NCI-H2227 treated with DMSO at 0.1 percent for 48 hours (cell line): Measurements from ENCODE around the gene KRTAP13-2.

ENCODE experiments used
- DNase-seq: peaks from one replicate; lab custom pipeline; 2025; lab: John Stamatoyannopoulos, UW

Gene KRTAP13-2, protein sequence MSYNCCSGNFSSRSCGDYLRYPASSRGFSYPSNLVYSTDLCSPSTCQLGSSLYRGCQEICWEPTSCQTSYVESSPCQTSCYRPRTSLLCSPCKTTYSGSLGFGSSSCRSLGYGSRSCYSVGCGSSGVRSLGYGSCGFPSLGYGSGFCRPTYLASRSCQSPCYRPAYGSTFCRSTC

GRCh38 chr21:30372139-30372770, at the start of gene KRTAP13-2:
TSS of gene KRTAP13-2 (minus strand) at chr21:30372271. CDS start at chr21:30372213, 58 bp downstream.
- no peak for DNase-seq

- DNase-seq = no peak
Measured at GRCh38 chr21:30415993-30416392, 43.9 kb upstream of the KRTAP13-2 start.

DNA sequence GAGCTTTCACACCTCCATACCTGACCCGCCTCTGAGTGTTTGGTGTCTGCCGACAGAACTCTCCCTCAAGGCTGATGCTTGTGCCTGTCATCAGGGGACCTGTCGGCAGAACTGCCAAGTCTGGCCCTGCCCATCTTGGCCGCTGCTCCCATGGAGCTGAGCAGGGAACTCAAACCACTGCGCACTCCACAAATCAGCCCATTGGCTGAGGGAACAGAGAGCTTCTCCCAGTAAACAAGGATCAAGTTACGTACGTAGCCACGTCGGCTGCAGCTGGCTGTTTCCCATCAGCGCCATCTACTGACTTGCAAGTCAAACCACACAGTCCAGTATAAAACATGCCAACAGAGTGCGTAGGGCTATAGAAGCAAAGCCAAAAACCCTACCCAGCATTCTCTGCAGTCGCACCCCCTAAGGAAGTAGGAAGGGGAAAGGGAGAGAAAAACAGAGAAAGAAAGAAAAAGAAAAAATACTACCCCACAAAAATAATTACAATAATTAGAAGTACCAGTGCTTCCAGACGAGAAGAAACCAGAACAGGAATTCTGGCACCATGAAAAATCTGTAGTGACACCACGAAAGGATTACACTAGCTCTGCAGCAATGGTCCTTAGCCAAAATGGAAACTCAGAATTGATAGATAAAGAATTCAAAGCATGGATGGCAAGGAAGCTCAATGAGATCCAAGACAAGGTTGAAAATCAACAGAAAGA, 36.9 kb upstream of the KRTAP13-2 start:
- DNase-seq = no peak

DNA sequence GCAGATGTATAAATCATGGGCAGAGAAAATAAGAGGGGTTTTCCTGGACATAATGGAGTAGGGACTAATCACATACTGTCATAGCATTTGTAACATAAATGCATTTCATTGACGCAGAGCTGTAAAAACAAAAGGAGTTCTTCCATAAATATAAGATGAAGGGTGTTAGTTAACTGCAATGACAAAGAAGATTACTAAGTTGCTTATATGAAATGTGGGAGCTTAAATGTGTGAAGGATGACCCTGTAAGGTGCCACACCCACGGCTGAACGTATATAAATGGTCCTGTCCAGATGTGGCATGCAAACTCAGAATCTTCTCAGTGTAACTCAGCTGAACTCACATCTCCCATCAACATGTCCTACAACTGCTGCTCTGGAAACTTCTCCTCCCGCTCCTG, 23.7 kb upstream of the KRTAP13-2 start, which contains the start of gene KRTAP13-1:
Gene KRTAP13-1 (plus strand): TSS at position 301 of the 400 bp plus-strand sequence. CDS start 56 bp downstream, at position 357.
- DNase-seq = no peak

DNA sequence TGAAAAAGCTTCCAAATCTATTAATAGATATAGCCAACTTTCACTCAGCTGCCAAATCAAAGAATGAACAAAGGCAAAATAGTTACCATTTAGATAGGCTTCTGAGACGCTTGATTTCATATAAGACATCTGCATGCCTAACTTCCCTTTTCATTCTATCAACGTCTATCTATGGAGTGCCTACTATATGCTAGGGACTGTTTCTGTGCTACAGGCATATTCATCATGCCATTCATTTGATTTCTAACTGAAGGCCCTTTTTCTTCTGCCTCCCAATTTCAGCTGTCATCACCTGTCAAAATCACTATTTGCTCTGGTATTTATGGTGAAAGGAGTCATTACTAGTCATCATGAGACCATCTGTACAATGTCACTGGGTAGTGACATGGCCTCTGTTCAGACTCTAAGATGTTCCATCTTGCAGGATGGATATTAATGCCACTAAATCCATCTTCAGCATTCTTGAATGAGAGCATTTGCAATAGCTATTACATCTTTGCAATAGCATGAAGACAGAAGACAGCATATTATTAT, 19.5 kb upstream of the KRTAP13-2 start:
- DNase-seq = no peak

DNA sequence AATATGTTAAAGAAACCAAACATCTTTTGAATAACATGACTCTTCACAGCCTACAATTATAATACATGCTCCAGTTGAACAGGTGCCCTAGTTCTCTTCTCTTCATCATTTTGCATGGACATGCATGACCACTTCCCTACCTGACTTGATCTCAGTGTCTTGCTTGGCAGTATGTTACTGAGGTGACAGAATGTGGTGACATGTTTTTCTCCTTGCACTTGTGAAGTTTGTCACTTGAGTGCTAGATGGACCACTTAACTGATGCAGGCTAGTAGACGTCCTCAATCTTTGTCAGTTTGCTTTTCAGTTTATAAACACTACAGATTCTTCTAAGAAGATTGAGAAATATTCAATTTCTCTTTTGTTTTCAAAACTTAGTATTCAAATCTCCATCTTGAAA, 10.1 kb upstream of the KRTAP13-2 start:
- DNase-seq = no peak

DNA sequence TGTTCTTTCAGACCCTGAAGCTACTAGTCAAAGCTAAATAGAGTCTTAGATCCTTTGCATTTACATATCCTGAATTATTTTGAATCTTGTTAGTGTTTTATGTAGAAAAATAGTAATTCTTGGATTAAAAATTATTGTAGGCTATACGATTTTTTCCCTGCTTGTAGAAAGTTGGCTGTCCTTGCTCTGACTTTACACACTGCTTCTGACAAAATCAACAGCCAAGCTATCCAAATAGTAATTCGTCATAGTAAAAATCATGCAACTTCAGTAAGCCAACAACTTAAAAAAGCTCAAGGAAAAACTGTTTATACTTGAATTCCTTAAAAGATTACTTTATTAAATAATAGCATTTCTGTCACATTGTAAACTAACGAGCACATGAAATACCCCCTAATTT, 16.2 kb downstream of the KRTAP13-2 start:
- DNase-seq = no peak

GRCh38 chr21:30354308-30355005, 17.6 kb downstream of the KRTAP13-2 start:
- no peak for DNase-seq

DNA sequence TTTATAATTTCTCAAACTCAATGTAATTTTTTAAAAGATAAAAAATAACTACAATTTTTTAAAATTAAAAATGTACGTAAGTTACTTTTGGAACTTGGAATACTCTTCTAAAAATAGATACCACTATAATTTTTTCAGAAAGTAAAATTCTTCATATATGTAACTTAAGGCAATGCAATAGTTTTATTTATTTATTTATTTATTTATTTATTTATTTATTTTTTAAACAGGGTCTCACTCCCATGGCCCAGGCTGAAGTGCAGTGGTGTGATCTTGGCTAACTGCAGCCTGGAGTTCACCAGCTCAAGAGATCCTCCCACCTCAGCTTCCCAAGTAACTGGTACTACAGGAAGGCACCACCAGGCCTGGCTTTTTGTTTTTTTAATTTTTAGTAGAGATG, 20.5 kb downstream of the KRTAP13-2 start:
- no peak for DNase-seq

DNA sequence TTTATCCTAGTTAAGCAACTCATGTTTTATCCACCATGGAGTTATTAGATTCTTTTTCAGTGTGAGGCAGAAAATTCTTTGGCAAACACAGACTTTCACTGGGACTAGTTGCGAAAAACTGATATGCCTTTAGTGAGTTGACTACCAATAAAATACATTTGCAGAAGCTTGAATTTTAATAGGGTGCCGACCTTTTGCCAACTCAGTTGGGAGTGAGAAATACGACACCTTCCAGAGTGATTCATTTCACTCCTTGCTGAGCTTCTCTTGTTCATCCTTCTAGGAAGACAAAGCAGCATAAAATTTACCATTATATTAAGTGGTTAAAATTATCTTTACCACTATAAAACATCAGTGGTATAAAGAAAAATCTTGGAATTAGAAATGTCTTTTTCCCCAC, 22.5 kb downstream of the KRTAP13-2 start:
- no peak for DNase-seq

GRCh38 chr21:30348506-30348905, 23.6 kb downstream of the KRTAP13-2 start, which contains the start of gene KRTAP23-1:
TSS of gene KRTAP23-1 (minus strand) at chr21:30348606. CDS start at chr21:30348606, 0 bp downstream.
- no peak for DNase-seq

- no peak for DNase-seq
Measured at GRCh38 chr21:30345014-30345413, 27.1 kb downstream of the KRTAP13-2 start.

- DNase-seq = no peak
Measured at GRCh38 chr21:30340714-30341573, 31.1 kb downstream of the KRTAP13-2 start.

DNA sequence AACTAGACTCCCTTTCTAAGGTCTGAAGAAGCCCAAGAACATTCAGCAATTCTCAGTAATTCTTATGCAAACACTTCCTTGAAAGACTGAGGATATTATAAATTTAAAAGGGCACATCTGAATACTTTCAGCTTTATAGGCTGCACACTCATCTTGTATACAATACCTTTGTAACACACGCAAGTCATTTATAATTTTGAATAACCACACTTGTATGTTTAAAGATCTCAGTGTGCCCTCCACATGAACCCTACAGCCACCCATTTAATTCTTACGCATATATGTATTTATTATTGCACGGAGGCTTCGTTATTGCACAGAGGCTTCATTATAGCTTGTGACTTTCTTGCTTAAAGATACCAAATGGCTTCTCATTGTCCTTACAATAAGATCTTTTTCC, 33.4 kb downstream of the KRTAP13-2 start:
- no peak for DNase-seq

DNA sequence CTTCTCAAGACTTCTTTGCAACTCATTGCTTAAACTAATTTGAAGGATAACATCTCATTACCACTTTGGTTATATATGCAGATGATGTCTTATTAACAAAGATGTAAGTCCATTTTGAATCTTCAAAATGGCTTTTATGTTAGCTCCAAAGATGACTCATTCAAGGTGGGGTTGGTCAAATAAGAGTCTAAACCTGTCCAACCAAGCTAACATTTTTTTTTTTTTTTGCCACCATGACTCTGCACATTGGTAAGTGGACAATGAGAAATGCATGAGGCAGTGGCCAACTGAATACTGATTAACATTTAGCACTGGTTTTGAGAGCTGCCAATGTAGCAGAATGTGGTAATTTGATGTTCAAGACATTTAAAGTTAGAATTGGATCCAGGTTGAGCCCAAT, 34.3 kb downstream of the KRTAP13-2 start:
- DNase-seq = no peak

GRCh38 chr21:30337276-30337744, 34.8 kb downstream of the KRTAP13-2 start, which contains the start of gene KRTAP27-1:
TSS of gene KRTAP27-1 (minus strand) at chr21:30337694. CDS start at chr21:30337668, 26 bp downstream.
- DNase-seq = no peak

DNA sequence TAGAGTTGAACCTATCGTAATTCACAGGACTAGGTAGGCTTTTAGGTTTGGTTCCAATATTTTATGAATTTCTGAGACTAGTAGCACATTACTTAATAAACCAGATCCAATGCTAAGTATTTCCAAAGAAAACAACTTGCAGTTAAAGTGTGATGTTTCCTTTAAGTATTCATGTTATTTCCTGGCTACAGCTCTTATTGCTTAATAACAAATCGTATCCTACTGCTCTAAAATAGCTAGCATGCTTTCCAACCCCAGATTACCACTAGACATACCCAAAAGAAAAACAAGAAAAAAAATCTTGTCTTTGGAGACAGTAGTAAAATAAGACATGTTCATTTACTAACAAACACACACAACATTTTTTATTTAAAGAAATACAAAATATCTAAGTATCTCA, 35.5 kb downstream of the KRTAP13-2 start:
- DNase-seq = no peak

DNA sequence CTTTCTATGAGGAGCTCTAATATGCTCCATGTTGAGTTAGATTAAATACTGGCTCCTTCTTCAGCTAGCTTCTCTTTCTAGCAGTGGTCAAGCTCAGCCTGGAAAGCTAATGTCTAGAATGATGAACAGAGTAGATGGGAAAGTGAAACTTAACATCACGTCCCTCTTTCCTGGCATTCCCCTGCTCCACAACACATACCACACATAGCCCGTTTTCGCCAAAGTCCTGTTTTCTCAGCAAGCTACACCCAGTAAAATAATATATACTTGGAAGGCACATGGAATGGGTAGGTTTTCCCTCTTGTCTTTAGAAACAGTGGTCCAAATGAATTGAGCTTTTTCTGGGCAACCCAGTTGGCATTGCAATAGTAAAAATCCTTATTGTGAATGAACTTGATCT, 38.3 kb downstream of the KRTAP13-2 start:
- DNase-seq = no peak

GRCh38 chr21:30332681-30333080, 39.4 kb downstream of the KRTAP13-2 start:
- DNase-seq = no peak

DNA sequence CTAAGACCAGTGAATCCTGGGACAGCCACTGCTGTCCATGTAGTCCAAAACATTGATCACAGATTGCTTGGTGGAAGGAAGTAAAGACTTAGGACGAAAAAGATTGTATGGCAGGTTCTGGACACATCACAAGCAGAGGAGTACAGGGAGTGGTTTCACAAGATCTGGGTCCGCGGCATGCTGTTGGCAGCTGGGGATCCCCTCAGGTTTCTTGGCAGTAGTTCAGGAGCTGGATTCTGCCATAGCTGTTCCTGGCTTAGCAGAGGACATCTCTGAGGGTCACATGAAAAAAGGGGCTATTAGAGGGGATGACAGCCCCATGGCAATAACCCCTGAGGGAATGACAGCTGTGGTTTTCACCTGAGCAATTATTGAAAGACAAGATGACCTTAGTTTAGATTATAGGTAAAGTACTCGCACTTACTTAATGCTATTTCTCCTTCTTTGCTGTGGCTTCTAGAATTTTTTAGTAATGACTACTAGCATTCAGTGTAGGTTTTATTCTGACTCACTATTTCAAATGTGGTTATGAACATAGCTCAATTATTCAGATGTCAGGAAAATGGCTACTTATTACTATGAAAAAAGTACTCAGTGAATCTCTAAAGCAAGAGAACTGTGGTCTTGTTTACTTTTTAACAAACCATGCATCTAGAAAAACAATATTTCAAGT, 42.7 kb downstream of the KRTAP13-2 start:
- no peak for DNase-seq
